HG03575 (cell line): Measurements from ENCODE around the gene DMC1.

Experiments used
- ATAC-seq: cut with Tn5 transposase; IDR thresholded peaks from one replicate; pipeline ENCODE4 v1.9.1; 2021; ENCODE audit not compliant: unreplicated experiment, insufficient number of reproducible peaks, low FRiP score; ENCODE audit errors: extremely low read depth

Gene DMC1

DNA sequence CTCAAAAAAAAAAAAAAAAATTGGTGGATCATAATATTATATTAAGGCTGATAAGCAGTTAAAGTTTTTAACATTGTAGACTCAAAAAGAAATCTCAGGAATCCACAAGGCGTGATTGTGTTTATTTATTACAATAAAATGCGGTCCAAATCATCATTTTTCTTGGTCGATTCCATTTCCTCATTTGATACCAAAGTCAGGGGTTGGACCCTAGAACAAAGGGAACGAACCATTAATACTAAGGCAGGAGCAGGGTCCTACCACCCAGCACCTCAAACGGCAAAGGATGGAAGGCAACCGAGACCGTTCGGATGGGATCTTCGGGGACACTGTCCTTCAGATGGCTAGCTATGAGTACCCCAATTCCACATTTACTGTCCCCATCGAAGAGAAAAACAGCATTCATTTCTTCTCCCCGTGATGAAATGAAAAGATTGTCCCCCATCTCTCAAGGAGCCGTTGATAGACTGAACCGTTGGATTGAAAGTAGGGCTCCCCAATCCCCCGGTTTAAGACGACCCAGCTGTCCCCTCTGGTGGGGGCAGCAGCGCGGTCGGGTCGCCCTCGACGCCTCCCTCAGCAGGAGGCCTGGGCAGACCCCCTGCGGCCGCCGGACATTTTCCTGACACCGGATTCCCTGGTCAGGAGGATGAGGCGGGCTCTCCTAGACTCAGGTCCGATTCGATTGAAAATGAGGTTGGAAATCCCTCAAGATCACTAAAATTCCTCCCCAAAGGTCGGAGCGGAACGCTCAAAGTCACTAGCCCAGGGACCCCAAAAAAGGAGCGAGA is 607 bp downstream of the DMC1 start:
- no peak for ATAC-seq

GRCh38 chr22:38567531-38568285 is 2.3 kb downstream of the DMC1 start:
- ATAC-seq: no peak

DNA sequence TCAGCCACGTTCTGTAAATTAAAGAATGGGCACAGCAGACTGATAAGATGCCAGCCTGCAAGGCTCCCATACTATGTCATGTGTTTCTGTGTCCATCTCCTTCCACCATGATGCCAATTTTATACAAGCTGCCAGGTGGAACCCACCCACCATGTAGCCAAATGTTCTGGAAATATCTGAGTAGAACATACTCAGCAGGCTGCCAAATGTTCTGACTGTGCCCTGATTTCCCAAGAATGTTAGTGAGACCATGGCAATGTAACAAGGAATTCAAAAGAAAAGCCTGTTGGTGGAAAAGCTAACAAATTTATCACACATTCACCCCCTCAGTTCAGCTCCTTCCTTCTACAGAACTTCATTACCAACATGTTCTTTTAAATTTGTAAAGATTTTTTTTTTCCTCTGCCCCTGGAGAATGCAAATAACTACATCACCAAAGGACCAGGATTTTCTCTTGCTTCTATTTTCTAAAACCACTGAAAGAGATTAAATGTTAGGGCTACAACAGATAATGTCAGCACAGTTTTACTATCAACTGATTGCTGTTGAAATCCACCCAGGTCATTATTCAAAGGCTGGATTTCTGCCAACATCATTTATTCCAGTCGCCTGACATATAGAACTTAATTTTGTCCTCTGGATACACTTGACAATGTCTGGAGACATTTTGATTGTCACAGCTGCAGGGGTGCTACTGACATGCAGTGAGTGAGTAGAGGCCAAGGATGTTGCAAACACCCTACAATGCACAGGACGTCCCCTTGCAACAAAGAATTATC is 3.1 kb downstream of the DMC1 start:
- ATAC-seq: no peak

DNA sequence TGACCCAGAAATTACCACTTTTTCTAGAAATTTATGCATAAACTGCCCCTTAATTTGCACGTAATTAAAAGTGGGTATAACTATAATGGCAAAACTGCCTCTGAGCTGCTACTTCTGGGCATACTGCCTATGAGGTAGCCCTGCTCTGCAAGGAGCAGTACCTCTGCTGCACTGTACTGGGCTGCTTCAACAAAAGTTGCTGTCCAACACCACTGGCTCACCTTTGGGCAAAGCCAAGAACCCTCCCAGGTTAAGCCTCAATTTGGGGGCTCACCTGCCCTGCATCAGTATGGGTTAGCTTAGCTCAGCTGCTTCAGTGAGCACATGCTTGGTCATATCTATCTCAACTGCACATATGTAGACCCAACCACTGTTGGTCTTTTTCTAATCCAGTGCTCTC is 4.5 kb downstream of the DMC1 start:
- ATAC-seq: no peak

DNA sequence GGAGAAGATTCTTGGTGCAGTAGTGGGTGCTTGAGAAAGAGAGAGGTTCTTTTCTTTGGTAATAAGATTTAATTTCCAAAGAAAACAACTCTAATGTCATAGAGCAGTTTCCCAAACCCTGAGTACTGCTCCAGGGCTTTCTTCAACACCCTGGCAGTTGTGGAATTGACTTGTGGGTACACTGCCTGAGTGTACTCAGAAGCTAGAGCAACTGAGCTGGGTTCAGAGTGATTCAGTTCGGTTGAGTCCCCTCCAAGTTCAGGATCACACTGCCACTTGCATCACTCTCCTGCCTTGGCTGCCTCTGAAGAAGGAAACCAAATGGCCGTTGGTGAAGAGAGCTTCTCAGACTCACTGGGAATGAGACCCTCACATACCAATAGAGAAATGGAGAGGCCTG is 5.3 kb downstream of the DMC1 start:
- no peak for ATAC-seq

DNA sequence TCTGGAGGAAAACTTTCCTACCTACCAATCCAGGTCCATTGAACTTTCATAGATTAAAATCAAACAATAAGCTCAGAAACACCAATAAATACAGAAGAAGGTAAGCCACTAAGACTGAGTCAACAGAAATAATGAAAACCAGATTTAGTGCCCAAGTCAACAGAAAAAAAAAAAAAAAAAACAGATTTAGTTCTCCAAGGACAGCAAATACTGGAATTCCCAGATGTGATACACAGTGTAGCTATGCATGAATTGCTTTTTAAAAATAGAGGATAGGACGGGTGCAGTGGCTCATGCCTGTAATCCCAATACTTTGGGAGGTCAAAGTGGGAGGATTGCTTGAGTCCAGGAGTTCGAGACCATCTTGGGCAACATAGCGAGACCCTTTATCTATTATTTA is 15.7 kb downstream of the DMC1 start:
- no peak for ATAC-seq

DNA sequence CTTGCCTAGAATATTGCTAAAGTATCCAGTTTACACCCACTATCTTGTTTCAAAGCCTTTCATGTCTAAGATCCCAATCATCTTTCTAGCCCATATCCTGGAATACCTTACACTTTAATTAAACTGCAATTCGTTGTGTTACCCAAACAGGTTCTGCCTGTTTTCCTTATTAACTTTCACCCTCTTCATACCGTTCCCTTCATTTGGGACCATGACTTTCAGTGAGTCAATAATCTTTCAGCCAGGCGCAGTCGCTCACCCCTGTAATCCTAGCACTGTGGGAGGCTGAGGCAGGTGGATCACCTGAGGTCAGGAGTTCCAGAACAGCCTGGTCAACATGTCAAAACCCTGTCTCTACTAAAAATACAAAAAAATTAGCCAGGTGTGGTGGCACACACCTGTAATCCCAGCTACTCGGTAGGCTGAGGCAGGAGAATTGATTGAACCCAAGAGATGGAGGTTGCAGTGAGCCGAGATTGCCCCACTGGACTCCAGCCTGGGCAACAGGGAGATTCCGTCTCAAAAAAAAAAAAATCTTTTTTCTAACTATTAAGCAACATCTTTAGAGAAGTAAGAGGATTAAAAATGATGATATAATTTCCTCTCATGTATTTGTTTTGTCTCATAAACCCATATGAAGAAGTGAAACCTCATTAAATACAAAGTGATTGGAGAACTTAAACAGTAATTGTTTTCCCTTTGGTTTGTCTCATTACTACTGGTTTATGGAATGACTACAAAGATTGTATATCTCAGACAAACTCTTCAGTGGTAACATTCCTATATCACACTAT is 20.7 kb downstream of the DMC1 start:
- ATAC-seq: no peak

DNA sequence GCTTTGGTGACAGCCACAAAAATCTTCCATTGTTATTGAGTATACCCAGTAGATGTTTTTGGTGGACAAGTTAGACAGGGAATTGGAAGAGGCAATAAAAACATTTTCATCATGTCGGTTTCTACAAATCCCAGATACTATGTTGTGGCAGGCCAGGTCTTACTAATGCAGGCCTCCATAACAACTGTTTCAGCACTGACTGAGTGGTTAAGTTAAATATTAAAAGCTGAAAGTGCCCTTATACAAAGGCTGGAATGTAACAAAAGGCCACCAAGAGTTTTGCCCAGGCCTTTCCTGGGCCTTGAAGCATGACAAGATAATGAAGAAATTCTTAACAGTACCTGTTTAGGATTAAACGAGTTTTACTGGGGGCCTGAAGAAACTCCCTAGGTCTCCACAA is 29.3 kb downstream of the DMC1 start:
- no peak for ATAC-seq

DNA sequence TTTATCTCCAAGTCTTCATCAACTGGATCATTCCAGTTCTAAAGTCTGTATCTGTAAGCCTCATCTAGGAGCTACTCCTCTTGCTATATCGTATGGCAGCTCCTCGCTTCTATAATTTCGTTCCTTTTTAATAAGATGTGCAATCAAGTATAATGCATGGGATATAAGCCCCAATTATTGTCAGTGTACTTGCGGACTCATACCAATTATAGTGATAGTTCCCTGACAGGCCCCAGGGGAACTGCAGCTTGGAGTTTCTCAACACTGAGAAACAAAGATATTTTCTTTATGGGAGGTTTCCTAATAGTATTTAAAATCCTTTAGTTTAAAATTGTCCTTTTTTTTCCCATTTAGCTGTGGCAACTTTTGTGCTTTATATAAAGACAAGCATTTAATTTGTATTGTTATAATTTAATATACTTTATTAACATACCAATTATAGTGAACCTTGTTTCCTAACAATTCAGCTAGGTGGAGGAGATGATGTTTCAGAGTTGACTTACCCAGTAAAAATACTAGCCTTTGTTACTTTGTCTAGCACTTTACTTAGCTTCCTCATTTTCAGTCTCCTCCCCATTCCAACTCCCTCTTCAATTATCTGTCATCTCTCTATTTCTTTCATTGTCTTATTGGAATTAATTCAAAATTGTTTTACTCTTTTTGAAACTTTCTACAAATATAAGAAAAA is 38.6 kb downstream of the DMC1 start:
- ATAC-seq: no peak

DNA sequence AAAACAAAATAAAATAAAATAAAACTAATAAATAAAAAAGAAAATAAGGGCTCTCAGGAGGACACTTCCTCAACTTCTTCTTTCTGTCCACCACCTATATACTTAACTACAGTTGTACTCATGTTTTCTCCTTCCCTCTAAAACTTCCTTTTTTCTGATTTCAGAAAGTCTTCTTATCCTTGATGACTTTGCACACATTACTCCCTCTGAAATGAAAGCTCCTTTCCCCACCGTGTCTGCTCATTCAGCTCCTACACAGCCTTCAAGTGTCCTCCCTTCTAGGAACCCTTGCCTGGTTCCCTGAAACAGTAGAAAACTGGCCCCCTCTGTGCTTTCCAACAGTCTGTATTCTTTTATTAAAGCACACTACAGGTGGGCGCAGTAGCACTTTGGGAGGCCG is 45.6 kb downstream of the DMC1 start:
- ATAC-seq: no peak

DNA sequence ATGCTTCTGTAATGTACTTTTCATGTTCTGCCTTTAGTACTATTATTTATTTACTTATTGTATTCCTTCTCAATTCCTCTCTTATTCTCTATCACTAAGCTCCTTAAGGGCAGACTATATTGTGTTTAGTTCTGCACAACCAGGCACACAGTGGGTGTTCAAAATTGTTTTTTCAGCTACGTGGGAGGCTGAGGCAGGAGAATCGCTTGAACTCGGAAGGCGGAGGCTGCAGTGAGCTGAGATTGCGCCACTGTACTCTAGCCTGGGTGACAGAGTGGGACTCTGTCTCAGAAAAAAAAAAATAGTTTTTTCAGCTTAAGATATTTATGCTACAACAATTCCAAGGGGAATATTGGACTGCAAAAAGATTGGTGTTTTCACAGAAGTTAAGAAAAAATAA is 46.5 kb downstream of the DMC1 start:
- no peak for ATAC-seq

- ATAC-seq: no peak
Observed at GRCh38 chr22:38523029-38523428, 47.0 kb downstream of the DMC1 start.

DNA sequence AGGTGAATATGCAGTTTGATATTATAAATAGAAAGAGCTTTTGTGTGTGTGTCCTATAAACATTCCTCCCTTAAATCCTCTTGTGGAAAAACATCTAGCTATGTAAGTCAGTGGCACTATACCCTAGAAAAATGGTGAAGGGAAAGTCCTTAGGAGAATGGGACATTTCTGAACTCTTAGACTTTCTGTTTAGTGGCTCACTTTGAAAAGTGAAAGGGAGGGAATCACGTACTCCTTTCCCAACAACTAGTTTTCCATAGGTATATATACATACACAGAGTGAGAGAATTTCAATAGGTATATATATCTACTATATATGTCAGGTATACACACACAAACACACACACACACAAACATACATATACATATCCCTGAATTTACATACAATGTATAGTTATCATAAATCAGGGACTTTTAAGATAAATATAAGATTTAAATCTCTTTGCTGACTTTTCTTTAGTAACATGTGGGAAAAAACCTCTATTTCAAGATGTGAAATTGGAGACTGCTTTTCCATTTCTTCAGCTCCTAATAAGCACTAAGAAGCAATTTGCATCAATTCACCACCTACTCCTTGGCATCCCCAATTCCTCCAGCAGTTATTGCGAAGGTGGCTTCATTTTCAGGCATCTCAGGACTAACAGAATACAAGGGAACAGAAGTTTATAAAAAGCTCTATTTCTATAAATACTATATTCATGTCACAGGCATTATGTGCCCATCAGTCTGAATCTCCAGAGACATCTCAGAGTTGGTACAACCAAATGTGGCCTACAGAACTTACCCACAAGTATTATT is 50.3 kb downstream of the DMC1 start:
- ATAC-seq: no peak

DNA sequence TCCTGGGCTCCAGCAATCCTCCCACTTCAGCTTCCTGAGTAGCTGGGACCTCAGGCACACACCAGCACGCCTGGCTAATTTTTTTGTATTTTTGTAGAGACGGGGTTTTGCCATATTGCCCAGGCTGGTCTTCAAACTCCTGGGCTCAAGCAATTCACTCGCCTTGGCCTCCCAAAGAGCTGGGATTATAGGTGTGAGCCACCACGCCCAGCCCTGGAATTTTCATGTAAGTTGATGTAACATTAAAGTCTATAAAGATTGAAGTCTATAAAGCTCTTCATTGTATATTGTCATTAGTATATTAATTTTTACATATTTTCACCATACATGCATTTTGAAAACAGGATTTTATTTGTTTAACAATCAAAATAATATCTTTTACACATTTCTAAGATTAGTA is 51.4 kb downstream of the DMC1 start:
- no peak for ATAC-seq

DNA sequence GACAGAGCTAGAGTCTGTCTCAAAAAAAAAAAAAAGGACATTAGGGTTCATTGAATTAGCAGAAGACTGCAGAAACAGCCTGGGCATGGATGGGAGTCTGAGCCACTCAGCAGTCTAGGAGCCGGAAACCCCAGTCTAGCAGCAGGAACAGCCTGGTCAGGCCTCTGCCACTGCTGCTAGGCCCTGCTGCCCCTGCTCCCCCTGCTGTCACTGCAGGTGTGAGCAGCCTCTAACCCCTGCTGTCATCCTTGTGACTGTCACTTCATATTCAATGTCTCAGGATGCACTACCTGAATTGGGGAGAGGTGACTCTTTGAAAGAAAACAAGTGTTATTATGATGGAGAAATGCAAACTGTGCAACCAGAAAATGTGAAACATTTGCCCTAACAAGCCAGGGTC is 56.9 kb downstream of the DMC1 start:
- ATAC-seq: no peak

GRCh38 chr22:38510416-38510970 is 59.5 kb downstream of the DMC1 start:
- ATAC-seq: no peak

DNA sequence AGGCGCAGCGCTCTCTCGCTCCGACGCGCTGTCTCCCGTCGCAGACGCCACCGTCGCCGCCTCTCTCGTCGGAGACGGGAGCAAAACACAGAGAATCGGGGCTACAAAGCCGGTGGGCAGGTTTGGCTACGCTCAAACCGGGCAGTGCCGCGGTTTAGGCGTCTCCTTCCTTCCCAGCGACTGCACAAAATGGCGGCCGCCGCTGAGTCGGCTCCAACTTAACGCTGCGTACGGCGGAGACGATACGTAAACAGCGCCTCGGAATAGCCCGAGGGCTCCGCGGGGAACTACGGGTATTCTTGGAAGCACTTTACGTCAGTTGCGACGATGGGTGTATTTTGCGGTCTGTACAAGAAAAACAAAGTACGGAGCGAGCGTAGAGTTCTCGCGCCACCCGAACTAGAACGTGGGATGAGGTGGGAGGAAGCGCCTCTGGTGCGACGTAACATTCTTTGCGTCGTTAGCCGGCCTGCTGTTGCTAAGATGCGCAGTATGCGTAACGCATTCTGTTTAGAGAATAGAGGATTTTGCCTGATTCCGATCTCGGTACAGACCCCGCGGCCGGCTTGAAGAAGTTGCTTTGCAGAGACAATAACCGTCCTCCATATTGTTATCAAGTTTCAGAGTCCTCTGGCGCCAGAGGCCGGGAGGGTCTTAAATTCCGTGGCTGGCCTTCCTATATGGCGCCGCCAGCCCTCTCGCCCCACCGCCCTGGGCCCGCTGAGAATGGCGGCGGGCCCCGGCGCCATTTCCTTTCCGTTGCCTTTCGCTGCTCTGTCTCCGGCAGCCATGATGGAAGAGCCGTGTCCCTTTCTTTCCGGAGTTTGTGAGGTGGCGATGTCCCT is 63.6 kb downstream of the DMC1 start, which contains the start of gene DDX17:
DDX17 (minus strand) TSS at position 194 of the 845 bp plus-strand sequence.
- ATAC-seq: peak; percentile 69
